ENCODE results near the gene SRPK3. TPM values are rescaled to one million over a fixed set of nuclear protein-coding genes. Genes with fewer than 3 reads are reported as not detected.

SRPK3 gene
- total RNA-seq, 1 donor from 2014 or later: 85.1 TPM

DNA sequence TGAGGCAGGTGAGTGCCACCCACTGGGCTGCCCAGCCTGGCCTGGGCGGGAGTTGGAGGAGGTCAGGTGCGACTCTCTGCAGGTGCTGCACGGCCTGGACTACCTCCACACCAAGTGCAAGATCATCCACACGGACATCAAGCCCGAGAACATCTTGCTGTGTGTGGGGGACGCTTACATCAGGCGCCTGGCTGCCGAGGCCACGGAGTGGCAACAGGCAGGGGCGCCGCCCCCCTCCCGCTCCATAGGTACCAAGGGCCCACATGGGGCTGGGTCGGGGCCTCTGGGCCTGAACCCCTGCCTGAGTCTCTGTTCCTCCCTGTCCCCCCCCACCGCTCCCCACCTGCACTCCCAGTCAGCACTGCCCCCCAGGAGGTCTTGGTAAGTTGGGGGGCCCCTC, 2.0 kb downstream of the SRPK3 start:
- Histone ChIP-seq H3K4me1 (ENCODE audit: control insufficient read depth in 3 of 3, insufficient read depth in 3 of 3, low read length in 3 of 3) (peaks cover 19 to 53% (median 35%) of the 10 kb centered on the region in 3 donors), H3K4me3 (ENCODE audit: low read length in 3 of 3) (peak overlapping the region in 2 of 3 donors; percentile 60 to 65), H3K27ac (ENCODE audit: low read depth, low read length) (no peak overlapping the region), H3K36me3 (ENCODE audit: control insufficient read depth in 3 of 3, insufficient read depth in 3 of 3, low read length in 3 of 3) (peaks cover 7 to 19% (median 18%) of the 10 kb centered on the region in 3 donors), H3K9me3 (ENCODE audit: control insufficient read depth in 3 of 3, low read length in 3 of 3) (no peaks in the 10 kb centered on the region), H3K9ac (ENCODE audit: low read depth in 1 of 3, low read length in 3 of 3) (peak overlapping the region in 2 of 3 donors; percentile 68 to 94), H3K27me3 (ENCODE audit: control insufficient read depth in 3 of 3, insufficient read depth in 3 of 3, low read length in 3 of 3) (no peaks in the 10 kb centered on the region)

DNA sequence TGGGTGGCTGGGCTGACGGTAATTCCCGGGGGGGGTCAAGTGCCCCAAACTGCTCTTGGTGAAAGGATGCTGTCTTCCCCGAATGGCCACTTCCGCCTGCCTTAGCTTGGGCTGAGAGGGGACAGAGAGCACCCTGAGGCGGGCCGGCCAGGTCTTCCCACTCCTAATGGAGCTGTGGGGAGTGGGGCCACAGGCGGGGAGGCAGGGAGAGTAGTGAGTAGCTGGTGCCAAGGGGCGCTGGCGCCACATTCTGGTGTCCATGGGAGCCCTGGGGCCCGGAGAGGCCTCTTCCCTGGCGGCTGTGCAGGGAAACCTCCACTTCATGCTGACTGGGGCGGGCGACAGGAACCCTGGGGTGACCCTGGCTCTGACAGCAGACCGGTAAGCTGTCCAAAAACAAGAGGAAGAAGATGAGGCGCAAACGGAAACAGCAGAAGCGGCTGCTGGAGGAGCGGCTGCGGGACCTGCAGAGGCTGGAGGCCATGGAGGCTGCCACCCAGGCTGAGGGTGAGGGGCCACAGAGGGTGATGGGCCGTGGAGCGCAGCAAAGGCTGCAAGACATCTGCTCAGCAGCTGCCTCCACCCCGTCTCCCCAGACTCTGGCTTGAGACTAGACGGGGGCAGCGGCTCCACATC, 2.7 kb downstream of the SRPK3 start:
- peaks cover 7 to 21% (median 18%) of the 10 kb centered on the region in 3 donors for H3K36me3 ChIP-seq (ENCODE audit: control insufficient read depth in 3 of 3, insufficient read depth in 3 of 3, low read length in 3 of 3)
- no peaks in the 10 kb centered on the region for H3K9me3 ChIP-seq (ENCODE audit: control insufficient read depth in 3 of 3, low read length in 3 of 3)
- no peak overlapping the region for H3K27ac ChIP-seq (ENCODE audit: low read depth, low read length)
- peak overlapping the region in 1 of 3 donors; percentile 40 for H3K9ac ChIP-seq (ENCODE audit: low read depth in 1 of 3, low read length in 3 of 3)
- peaks cover 19 to 50% (median 35%) of the 10 kb centered on the region in 3 donors for H3K4me1 ChIP-seq (ENCODE audit: control insufficient read depth in 3 of 3, insufficient read depth in 3 of 3, low read length in 3 of 3)
- H3K4me3 ChIP-seq (ENCODE audit: low read length in 3 of 3): no peak overlapping the region
- H3K27me3 ChIP-seq (ENCODE audit: control insufficient read depth in 3 of 3, insufficient read depth in 3 of 3, low read length in 3 of 3): no peaks in the 10 kb centered on the region

DNA sequence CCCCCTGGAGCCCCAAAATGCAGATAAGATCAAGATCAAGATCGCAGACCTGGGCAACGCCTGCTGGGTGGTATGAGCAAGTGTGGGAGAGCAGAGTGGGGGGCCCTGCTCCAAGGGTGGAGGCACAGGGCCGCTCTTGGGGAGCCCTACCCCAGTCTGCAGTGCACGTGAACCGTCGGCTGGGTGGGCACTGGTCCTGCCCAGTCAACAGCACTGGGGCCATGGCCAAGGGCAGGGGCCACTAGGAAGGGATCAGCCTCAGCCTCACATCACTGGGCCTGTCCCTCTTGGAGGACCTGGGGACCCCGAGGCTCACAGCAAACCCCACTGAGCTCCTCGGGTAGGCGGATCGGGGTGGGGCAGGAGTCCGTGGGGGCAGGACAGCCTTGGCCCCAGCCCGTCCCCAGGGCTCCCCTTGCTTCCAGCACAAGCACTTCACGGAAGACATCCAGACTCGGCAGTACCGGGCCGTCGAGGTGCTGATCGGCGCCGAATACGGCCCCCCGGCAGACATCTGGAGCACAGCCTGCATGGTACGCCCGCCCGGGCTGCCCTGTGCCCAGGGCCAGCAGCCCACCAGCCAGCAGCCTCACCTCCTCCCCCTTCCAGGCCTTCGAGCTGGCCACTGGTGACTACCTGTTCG, 3.6 kb downstream of the SRPK3 start:
- no peaks in the 10 kb centered on the region for H3K27me3 ChIP-seq (ENCODE audit: control insufficient read depth in 3 of 3, insufficient read depth in 3 of 3, low read length in 3 of 3)
- H3K27ac ChIP-seq (ENCODE audit: low read depth, low read length): no peak overlapping the region
- H3K4me1 ChIP-seq (ENCODE audit: control insufficient read depth in 3 of 3, insufficient read depth in 3 of 3, low read length in 3 of 3): peaks cover 19 to 45% (median 33%) of the 10 kb centered on the region in 3 donors
- H3K9me3 ChIP-seq (ENCODE audit: control insufficient read depth in 3 of 3, low read length in 3 of 3): no peaks in the 10 kb centered on the region
- H3K4me3 ChIP-seq (ENCODE audit: low read length in 3 of 3): no peak overlapping the region
- H3K36me3 ChIP-seq (ENCODE audit: control insufficient read depth in 3 of 3, insufficient read depth in 3 of 3, low read length in 3 of 3): peaks cover 9 to 25% (median 18%) of the 10 kb centered on the region in 3 donors
- peak overlapping the region in 1 of 3 donors; percentile 16 for H3K9ac ChIP-seq (ENCODE audit: low read depth in 1 of 3, low read length in 3 of 3)

DNA sequence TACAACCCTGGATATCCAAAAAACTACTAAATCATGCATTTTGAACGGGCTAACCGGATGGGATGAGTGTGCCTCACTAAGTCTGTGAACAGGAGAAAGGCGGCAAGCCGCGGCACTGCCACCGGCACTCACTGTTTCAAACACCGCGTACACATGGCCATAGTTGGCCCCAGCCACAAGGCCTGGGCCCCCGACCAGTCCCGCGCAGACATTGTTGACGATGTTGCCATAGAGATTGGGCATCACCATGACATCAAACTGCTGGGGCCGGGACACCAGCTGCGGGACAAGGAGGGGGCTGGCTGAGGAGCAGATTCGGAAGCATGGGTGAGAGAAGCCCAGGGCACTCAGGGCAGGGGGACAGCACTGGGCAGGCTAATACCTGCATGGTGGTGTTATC, 5.8 kb downstream of the SRPK3 start:
- Histone ChIP-seq H3K36me3 (ENCODE audit: control insufficient read depth in 3 of 3, insufficient read depth in 3 of 3, low read length in 3 of 3) (peaks cover 11 to 29% (median 22%) of the 10 kb centered on the region in 3 donors), H3K27me3 (ENCODE audit: control insufficient read depth in 3 of 3, insufficient read depth in 3 of 3, low read length in 3 of 3) (no peaks in the 10 kb centered on the region), H3K4me3 (ENCODE audit: low read length in 3 of 3) (no peak overlapping the region), H3K4me1 (ENCODE audit: control insufficient read depth in 3 of 3, insufficient read depth in 3 of 3, low read length in 3 of 3) (peaks cover 20 to 41% (median 31%) of the 10 kb centered on the region in 3 donors), H3K9ac (ENCODE audit: low read depth in 1 of 3, low read length in 3 of 3) (no peak overlapping the region), H3K9me3 (ENCODE audit: control insufficient read depth in 3 of 3, low read length in 3 of 3) (no peaks in the 10 kb centered on the region), H3K27ac (ENCODE audit: low read depth, low read length) (no peak overlapping the region)

DNA sequence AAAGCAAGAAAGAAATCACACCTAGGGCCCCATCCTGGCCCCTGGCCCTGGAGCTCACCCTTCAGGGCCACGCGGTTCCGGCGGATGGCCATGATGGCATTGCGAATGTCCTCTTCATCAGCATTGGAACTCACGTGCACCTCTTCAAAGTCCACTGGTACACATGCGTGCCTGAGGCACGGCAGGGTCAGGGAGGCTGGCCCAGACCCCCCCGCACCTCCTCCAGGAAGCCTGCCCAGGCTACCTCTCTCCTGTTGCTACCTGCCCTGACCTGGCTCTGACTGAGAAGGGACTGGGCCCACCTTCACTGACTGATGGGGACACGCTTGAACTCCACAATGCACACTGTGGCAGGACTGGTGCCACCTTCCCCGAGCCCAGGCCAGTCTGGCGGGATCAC, 8.8 kb downstream of the SRPK3 start:
- H3K4me3 ChIP-seq (ENCODE audit: low read length in 3 of 3): no peak overlapping the region
- no peak overlapping the region for H3K27ac ChIP-seq (ENCODE audit: low read depth, low read length)
- H3K36me3 ChIP-seq (ENCODE audit: control insufficient read depth in 3 of 3, insufficient read depth in 3 of 3, low read length in 3 of 3): peaks cover 8 to 27% (median 19%) of the 10 kb centered on the region in 3 donors
- H3K4me1 ChIP-seq (ENCODE audit: control insufficient read depth in 3 of 3, insufficient read depth in 3 of 3, low read length in 3 of 3): peaks cover 23 to 39% (median 29%) of the 10 kb centered on the region in 3 donors
- no peak overlapping the region for H3K9ac ChIP-seq (ENCODE audit: low read depth in 1 of 3, low read length in 3 of 3)
- H3K9me3 ChIP-seq (ENCODE audit: control insufficient read depth in 3 of 3, low read length in 3 of 3): no peaks in the 10 kb centered on the region
- no peaks in the 10 kb centered on the region for H3K27me3 ChIP-seq (ENCODE audit: control insufficient read depth in 3 of 3, insufficient read depth in 3 of 3, low read length in 3 of 3)

DNA sequence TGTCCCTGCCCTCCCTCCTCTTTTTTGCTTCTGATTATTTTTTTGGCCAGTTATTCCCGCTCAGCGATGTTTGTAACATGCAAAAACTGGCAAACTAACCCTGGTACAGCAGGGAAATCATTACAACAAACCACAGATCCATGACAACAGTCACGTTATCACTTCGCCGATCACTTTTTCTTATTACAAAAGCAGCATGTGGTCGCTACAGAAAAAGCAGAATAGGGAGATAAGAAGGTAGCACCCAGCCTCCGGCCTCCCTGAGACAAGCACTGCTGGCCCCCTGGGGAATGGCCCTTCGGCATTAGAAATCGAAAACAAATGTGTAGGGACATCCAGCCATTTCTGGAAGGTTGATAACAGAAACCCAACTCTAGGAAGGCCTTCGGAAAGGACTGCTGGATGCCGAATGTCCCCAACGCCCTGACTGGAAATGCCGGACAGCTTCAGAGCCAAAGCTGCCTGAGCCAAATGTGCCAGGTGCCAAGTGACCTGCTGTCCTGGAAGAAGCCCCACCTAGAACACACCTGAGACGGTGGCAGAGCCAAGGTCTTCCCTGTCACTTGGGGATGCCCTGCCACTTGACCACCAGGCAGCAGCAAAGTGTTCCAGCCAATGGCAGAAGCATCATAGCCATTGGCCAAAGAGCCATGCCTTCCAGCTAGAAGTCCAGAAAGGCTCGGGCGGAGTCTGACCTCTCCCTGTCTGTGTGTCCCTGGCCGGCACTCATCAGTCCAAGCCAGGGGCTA, 10.4 kb downstream of the SRPK3 start:
- no peak overlapping the region for H3K27ac ChIP-seq (ENCODE audit: low read depth, low read length)
- peaks cover 4 to 20% (median 10%) of the 10 kb centered on the region in 3 donors for H3K36me3 ChIP-seq (ENCODE audit: control insufficient read depth in 3 of 3, insufficient read depth in 3 of 3, low read length in 3 of 3)
- no peak overlapping the region for H3K4me3 ChIP-seq (ENCODE audit: low read length in 3 of 3)
- H3K4me1 ChIP-seq (ENCODE audit: control insufficient read depth in 3 of 3, insufficient read depth in 3 of 3, low read length in 3 of 3): peaks cover 37 to 49% (median 42%) of the 10 kb centered on the region in 3 donors
- H3K9me3 ChIP-seq (ENCODE audit: control insufficient read depth in 3 of 3, low read length in 3 of 3): no peaks in the 10 kb centered on the region
- H3K9ac ChIP-seq (ENCODE audit: low read depth in 1 of 3, low read length in 3 of 3): peak overlapping the region in 1 of 3 donors; percentile 16
- H3K27me3 ChIP-seq (ENCODE audit: control insufficient read depth in 3 of 3, insufficient read depth in 3 of 3, low read length in 3 of 3): no peaks in the 10 kb centered on the region

GRCh38 chrX:153792368-153792767, 11.5 kb downstream of the SRPK3 start:
- H3K4me3 ChIP-seq (ENCODE audit: low read length in 3 of 3): peak overlapping the region in 1 of 3 donors; percentile 82
- peaks cover 38 to 51% (median 38%) of the 10 kb centered on the region in 3 donors for H3K4me1 ChIP-seq (ENCODE audit: control insufficient read depth in 3 of 3, insufficient read depth in 3 of 3, low read length in 3 of 3)
- H3K27ac ChIP-seq (ENCODE audit: low read depth, low read length): no peak overlapping the region
- H3K36me3 ChIP-seq (ENCODE audit: control insufficient read depth in 3 of 3, insufficient read depth in 3 of 3, low read length in 3 of 3): peaks cover 6 to 20% (median 8%) of the 10 kb centered on the region in 3 donors
- no peaks in the 10 kb centered on the region for H3K27me3 ChIP-seq (ENCODE audit: control insufficient read depth in 3 of 3, insufficient read depth in 3 of 3, low read length in 3 of 3)
- H3K9ac ChIP-seq (ENCODE audit: low read depth in 1 of 3, low read length in 3 of 3): no peak overlapping the region
- H3K9me3 ChIP-seq (ENCODE audit: control insufficient read depth in 3 of 3, low read length in 3 of 3): no peaks in the 10 kb centered on the region

GRCh38 chrX:153793291-153793690, 12.4 kb downstream of the SRPK3 start:
- H3K9ac ChIP-seq (ENCODE audit: low read depth in 1 of 3, low read length in 3 of 3): peak overlapping the region; percentile 81 to 93 (median 92)
- peaks cover 37 to 51% (median 38%) of the 10 kb centered on the region in 3 donors for H3K4me1 ChIP-seq (ENCODE audit: control insufficient read depth in 3 of 3, insufficient read depth in 3 of 3, low read length in 3 of 3)
- H3K27me3 ChIP-seq (ENCODE audit: control insufficient read depth in 3 of 3, insufficient read depth in 3 of 3, low read length in 3 of 3): no peaks in the 10 kb centered on the region
- no peaks in the 10 kb centered on the region for H3K9me3 ChIP-seq (ENCODE audit: control insufficient read depth in 3 of 3, low read length in 3 of 3)
- H3K36me3 ChIP-seq (ENCODE audit: control insufficient read depth in 3 of 3, insufficient read depth in 3 of 3, low read length in 3 of 3): peaks cover 11 to 16% (median 15%) of the 10 kb centered on the region in 3 donors
- peak overlapping the region; percentile 90 for H3K27ac ChIP-seq (ENCODE audit: low read depth, low read length)
- H3K4me3 ChIP-seq (ENCODE audit: low read length in 3 of 3): peak overlapping the region; percentile 78 to 83 (median 82)

GRCh38 chrX:153794018-153794896, 13.4 kb downstream of the SRPK3 start, which contains the start of the genes IDH3G and SSR4:
Gene IDH3G, minus strand, starts transcription at chrX:153794375. Its CDS starts 49 bp downstream, at chrX:153794326.
Gene SSR4, plus strand, starts transcription at chrX:153794668. Its CDS starts 20 bp downstream, at chrX:153794688.
- peak within 1 kb of the TSS; percentile 78 to 83 (median 82) for H3K4me3 ChIP-seq (ENCODE audit: low read length in 3 of 3)
- peak within 1 kb of the TSS; percentile 90 for H3K27ac ChIP-seq (ENCODE audit: low read depth, low read length)
- peaks cover 38 to 51% (median 38%) of the 10 kb centered on the region in 3 donors for H3K4me1 ChIP-seq (ENCODE audit: control insufficient read depth in 3 of 3, insufficient read depth in 3 of 3, low read length in 3 of 3)
- H3K9ac ChIP-seq (ENCODE audit: low read depth in 1 of 3, low read length in 3 of 3): peak within 1 kb of the TSS; percentile 81 to 93 (median 92)
- peaks cover 11 to 21% (median 17%) of the 10 kb centered on the region in 3 donors for H3K36me3 ChIP-seq (ENCODE audit: control insufficient read depth in 3 of 3, insufficient read depth in 3 of 3, low read length in 3 of 3)
- no peaks in the 10 kb centered on the region for H3K9me3 ChIP-seq (ENCODE audit: control insufficient read depth in 3 of 3, low read length in 3 of 3)
- no peaks in the 10 kb centered on the region for H3K27me3 ChIP-seq (ENCODE audit: control insufficient read depth in 3 of 3, insufficient read depth in 3 of 3, low read length in 3 of 3)

Data from skeletal muscle tissue (tissue), 4 donors.